Common myeloid progenitor, CD34-positive (primary cell): Measurements from ENCODE around the gene VWA3B.

Experiments
- CTCF ChIA-PET: fragments of 350-600 bp; sonication (Branson Sonifier 250); formaldehyde crosslinking; loops from one replicate; lab custom pipeline; 2021; ENCODE audit warnings: antibody characterized with exemption; lab: Charles Lee
- POLR2A ChIA-PET: fragments of 350-600 bp; sonication (Branson Sonifier 250); formaldehyde crosslinking; loops from one replicate; lab custom pipeline; 2021; ENCODE audit warnings: antibody characterized with exemption; lab: Charles Lee
- DNase-seq, 3 donors: peaks; one replicate each; pipeline versions ENCODE4 v3.0.0 to v3.0.0-alpha.2; 2013
- H3K27ac ChIP-seq, 2 experiments: 1 replicate in 1 of 2; 2 replicates in 1 of 2; pipeline ENCODE4 v1.7.0; 2013; ENCODE audit warnings: inconsistent platforms in 2 of 2, low read length in 2 of 2, mild to moderate bottlenecking in 2 of 2, low read depth in 1 of 2, moderate library complexity in 1 of 2; ENCODE audit not compliant: severe bottlenecking in 2 of 2, insufficient read depth in 1 of 2, poor library complexity in 1 of 2
- H3K27me3 ChIP-seq, 5 experiments: replicated peaks in 2 of 5; 1 replicate in 3 of 5; 2 replicates in 2 of 5; pipeline versions ENCODE4 v1.6.1 to v1.7.0; 2013; ENCODE audit warnings: low read length in 4 of 5, mild to moderate bottlenecking in 2 of 5, moderate library complexity in 2 of 5, inconsistent platforms in 1 of 5; ENCODE audit not compliant: insufficient read depth in 5 of 5, control insufficient read depth in 4 of 5
- H3K36me3 ChIP-seq, 4 experiments: 1 replicate in 2 of 4; 2 replicates in 2 of 4; pipeline versions ENCODE4 v1.6.1 to v1.7.0; 2013; ENCODE audit warnings: low read length in 3 of 4, control low read depth in 1 of 4, mild to moderate bottlenecking in 1 of 4; ENCODE audit not compliant: control insufficient read depth in 4 of 4, insufficient read depth in 4 of 4
- H3K4me1 ChIP-seq, 4 experiments: 1 replicate in 3 of 4; 2 replicates in 1 of 4; pipeline versions ENCODE4 v1.6.1 to v1.7.1; 2013; ENCODE audit warnings: low read length in 3 of 4, mild to moderate bottlenecking in 3 of 4, control low read depth in 1 of 4, inconsistent platforms in 1 of 4, moderate library complexity in 1 of 4; ENCODE audit not compliant: control insufficient read depth in 4 of 4, insufficient read depth in 4 of 4; ENCODE audit errors: control extremely low read depth in 1 of 4
- H3K4me3 ChIP-seq, 7 experiments: 1 replicate in 4 of 7; 2 replicates in 3 of 7; pipeline versions ENCODE4 v1.5.1 to v1.7.0; 2013; ENCODE audit warnings: mild to moderate bottlenecking in 7 of 7, low read length in 6 of 7, moderate library complexity in 6 of 7, inconsistent platforms in 2 of 7, low read depth in 2 of 7, control low read depth in 1 of 7; ENCODE audit not compliant: insufficient read depth in 4 of 7, control insufficient read depth in 1 of 7; ENCODE audit errors: extremely low read depth in 1 of 7
- H3K9me3 ChIP-seq, 5 experiments: 1 replicate in 4 of 5; 2 replicates in 1 of 5; pipeline versions ENCODE4 v1.6.1 to v1.7.1; 2013; ENCODE audit warnings: low read length in 4 of 5, mild to moderate bottlenecking in 2 of 5, inconsistent platforms in 1 of 5, low read depth in 1 of 5, moderate library complexity in 1 of 5; ENCODE audit not compliant: control insufficient read depth in 4 of 5, insufficient read depth in 2 of 5; ENCODE audit errors: control extremely low read depth in 1 of 5
- WGBS: methylation state at CpG from one replicate; pipeline ENCODE4 v1.1.5; 2013; ENCODE audit not compliant: insufficient coverage; 5-methylcytosine and 5-hydroxymethylcytosine counted together

Gene VWA3B

DNA sequence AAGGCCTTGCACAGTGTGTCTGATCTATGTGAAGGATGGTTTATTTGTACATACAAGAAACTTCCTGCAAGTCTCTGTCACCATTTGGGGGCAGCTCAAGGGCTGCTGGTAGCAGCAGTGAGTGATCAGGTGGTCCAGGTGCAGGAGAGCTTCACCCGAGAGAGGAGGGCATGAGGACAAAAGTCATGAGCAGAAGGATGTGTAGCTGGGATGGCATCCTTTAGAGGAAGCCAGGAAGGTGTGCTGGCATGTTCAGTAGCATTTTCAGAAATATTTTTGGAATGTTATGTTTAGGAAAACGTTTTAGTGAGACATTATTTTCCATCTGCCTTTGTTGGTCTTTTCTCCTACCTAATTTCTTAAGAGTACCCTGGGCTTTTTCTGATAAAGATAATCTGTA, 31.9 kb downstream of the VWA3B start:
- Histone ChIP-seq H3K9me3 (peaks cover 0 to 4% (median 0%) of the 10 kb centered on the region in 5 experiments), H3K4me3 (no peak overlapping the region), H3K27me3 (no peaks in the 10 kb centered on the region), H3K36me3 (no peaks in the 10 kb centered on the region), H3K27ac (no peak overlapping the region), H3K4me1 (peaks cover 0 to 3% (median 1%) of the 10 kb centered on the region in 4 experiments)
- 100% methylated on average over 1 of the region's 2 CpGs for WGBS
- CTCF ChIA-PET, result no interaction called here
- DNase-seq, result no peak
- POLR2A ChIA-PET, result no interaction called here

GRCh38 chr2:98121149-98121548, 34.2 kb downstream of the VWA3B start:
- Histone ChIP-seq H3K4me3 (no peak overlapping the region), H3K36me3 (no peaks in the 10 kb centered on the region), H3K27me3 (no peaks in the 10 kb centered on the region), H3K4me1 (peaks cover 0 to 3% (median 1%) of the 10 kb centered on the region in 4 experiments), H3K27ac (no peak overlapping the region), H3K9me3 (peaks cover 0 to 4% (median 0%) of the 10 kb centered on the region in 5 experiments)
- ChIA-PET CTCF (interaction anchor here (1.0 kb wide), 1 partner anchor 22 kb away, joined by 5 read pairs; no protein-coding TSS in a partner anchor), POLR2A (no interaction called here)
- no peak for DNase-seq
- over 99% methylated on average over 8 of the region's 8 CpGs for WGBS

DNA sequence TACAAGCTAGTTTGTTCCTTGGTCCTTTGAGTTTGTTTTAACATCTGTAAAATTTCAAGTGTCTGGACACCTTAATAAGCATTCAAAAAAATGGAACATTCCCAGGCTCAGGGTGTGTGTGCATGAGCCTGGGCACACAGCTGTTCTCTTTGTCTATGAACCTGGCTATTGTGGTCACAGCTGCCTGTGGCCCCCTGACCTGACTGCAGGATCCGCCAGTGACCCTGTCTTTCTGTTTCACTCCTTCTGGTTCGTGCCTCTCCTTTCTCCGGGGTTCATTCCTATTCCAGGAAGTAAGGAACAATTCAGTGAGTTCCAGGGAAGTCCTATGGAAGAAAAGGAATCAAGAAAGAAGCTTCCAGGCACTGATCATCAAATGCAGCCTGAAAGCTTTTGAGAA, 35.6 kb downstream of the VWA3B start:
- Histone ChIP-seq H3K27ac (no peak overlapping the region), H3K4me3 (no peak overlapping the region), H3K4me1 (peaks cover 0 to 3% (median 1%) of the 10 kb centered on the region in 4 experiments), H3K36me3 (no peaks in the 10 kb centered on the region), H3K27me3 (no peaks in the 10 kb centered on the region), H3K9me3 (peaks cover 0 to 4% (median 0%) of the 10 kb centered on the region in 5 experiments)
- CTCF ChIA-PET, result interaction anchor here (1.1 kb wide), 1 partner anchor 12 kb away, joined by 3 read pairs; no protein-coding TSS in a partner anchor
- DNase-seq, result no peak
- 63% methylated on average over 3 of the region's 3 CpGs for WGBS
- POLR2A ChIA-PET, result no interaction called here

DNA sequence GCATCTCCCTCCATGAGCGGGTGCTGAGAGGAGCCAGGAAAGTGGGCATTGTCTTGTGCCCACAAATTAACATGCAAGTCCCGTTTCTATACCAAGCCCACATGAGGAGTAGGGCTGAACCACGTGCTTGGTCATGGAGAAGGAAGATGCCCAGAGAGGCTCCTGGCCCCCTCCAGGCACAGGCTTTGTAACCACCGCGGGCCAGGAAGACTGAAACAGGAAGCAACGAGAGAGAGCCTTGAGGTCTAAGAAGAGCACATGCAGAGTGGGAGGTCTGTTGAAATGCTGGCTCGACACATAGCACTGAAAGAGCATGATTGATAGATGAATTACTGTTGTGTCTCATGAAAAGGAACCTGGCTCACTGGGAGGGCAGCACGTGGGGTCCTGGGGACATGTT, 36.3 kb downstream of the VWA3B start:
- H3K27me3 ChIP-seq, result no peaks in the 10 kb centered on the region
- WGBS, result 50% methylated on average over 6 of the region's 8 CpGs

DNA sequence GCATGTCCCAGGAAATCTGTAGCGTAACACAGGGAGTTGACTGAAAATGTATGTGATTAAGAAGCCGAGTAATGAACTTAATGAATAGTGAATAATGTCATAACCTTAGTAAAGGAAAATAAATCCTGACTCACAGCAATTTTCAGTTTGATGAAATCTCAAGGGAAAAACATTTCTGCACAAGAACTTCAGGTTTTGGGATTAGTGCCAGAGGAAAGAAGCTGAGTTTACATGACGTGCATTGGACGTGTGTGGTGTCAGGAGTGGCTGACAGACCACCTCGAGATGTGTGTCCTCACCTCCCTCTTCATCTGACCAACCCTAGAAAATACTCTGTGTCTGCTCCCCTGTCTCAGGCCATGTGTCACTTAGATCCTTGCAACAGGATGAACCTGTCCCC, 39.1 kb downstream of the VWA3B start:
- Histone ChIP-seq H3K27ac (no peak overlapping the region), H3K4me3 (no peak overlapping the region), H3K36me3 (no peaks in the 10 kb centered on the region), H3K27me3 (no peaks in the 10 kb centered on the region), H3K4me1 (peaks cover 0 to 3% (median 1%) of the 10 kb centered on the region in 4 experiments), H3K9me3 (peaks cover 0 to 4% (median 0%) of the 10 kb centered on the region in 5 experiments)
- WGBS, result 92% methylated on average over 2 of the region's 5 CpGs
- POLR2A ChIA-PET, result no interaction called here
- DNase-seq, result no peak
- CTCF ChIA-PET, result no interaction called here

More for the DNA sequence above, 36.3 kb downstream of the VWA3B start:
- ChIA-PET CTCF (no interaction called here), POLR2A (no interaction called here)
- Histone ChIP-seq H3K9me3 (peaks cover 0 to 4% (median 0%) of the 10 kb centered on the region in 5 experiments), H3K4me3 (no peak overlapping the region), H3K36me3 (no peaks in the 10 kb centered on the region), H3K4me1 (peaks cover 0 to 3% (median 1%) of the 10 kb centered on the region in 4 experiments), H3K27ac (no peak overlapping the region)
- DNase-seq, result peak in 2 of 3 donors; percentile 13 to 19

DNA sequence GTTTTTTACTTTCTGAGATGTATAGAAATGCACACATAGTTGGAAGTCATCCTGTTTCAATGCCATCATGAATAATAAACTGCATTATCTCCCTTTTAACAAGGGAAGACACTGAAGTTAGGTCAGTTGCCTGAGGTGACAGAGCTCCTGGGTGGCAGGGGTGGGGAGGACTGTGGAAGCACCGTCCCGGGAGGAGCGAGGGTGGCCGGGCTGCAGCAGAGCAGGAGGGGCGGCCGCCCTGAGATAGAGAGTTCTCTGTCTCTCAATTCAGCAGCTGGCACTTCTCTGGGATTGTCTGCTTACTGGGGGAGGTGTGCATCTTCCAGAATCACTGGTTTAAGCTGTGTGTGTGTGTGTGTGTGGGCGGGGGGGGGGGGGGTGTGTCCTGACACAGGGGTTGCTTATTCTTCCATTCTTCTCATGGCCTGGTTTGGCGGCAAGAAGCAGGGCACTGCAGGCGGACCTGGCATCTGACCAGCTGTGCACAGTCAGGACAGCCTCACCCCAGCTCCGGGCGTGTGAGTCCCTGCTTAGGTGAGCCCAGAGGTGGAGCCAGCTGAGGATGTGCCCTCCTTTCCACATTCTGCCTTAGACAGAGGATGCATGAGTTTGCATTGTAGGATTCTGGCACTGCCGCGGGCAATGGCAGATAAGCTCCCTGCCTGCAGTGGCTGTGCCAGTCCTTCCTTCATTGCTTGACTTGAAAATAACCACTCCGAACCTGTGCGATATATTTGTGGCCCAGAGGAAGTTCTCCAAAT, 40.4 kb downstream of the VWA3B start:
- H3K4me3 ChIP-seq, result no peak overlapping the region
- POLR2A ChIA-PET, result no interaction called here
- peaks cover 0 to 3% (median 1%) of the 10 kb centered on the region in 4 experiments for H3K4me1 ChIP-seq
- peaks cover 0 to 4% (median 0%) of the 10 kb centered on the region in 5 experiments for H3K9me3 ChIP-seq
- H3K27me3 ChIP-seq, result no peaks in the 10 kb centered on the region
- H3K36me3 ChIP-seq, result no peaks in the 10 kb centered on the region
- H3K27ac ChIP-seq, result no peak overlapping the region
- CTCF ChIA-PET, result no interaction called here
- DNase-seq, result no peak
- WGBS, result 93% methylated on average over 10 of the region's 15 CpGs

- WGBS, result 86% methylated on average over 3 of the region's 7 CpGs
- POLR2A ChIA-PET, result no interaction called here
- CTCF ChIA-PET, result no interaction called here
Measured at GRCh38 chr2:98128556-98129109, 41.7 kb downstream of the VWA3B start.

More at GRCh38 chr2:98128556-98129109, 41.7 kb downstream of the VWA3B start:
- Histone ChIP-seq H3K4me1 (peaks cover 0 to 2% (median 1%) of the 10 kb centered on the region in 4 experiments), H3K36me3 (no peaks in the 10 kb centered on the region), H3K9me3 (no peaks in the 10 kb centered on the region), H3K4me3 (no peak overlapping the region), H3K27ac (no peak overlapping the region), H3K27me3 (no peaks in the 10 kb centered on the region)
- no peak for DNase-seq
